Thoracic aorta (tissue), 2 donors: ENCODE measurements around the gene COA1. TPM values are rescaled to one million over a fixed set of nuclear protein-coding genes. Genes with fewer than 3 reads are reported as not detected.

Experiments used
- ATAC-seq: fragments of 150-250 bp; one replicate; pipeline ENCODE4 v1.8.0; 2017; ENCODE audit warnings: low read depth; ENCODE audit not compliant: insufficient number of reproducible peaks, low FRiP score
- DNase-seq: peaks from one replicate; pipeline ENCODE4 v3.0.0-alpha.2; 2020; ENCODE audit warnings: low spot score
- H3K27ac ChIP-seq, 2 donors: fragments of 200-600 bp; sonication (generic); 1 replicate in 1 of 2; 2 replicates in 1 of 2; pipeline ENCODE4 v1.5.1; 2016; ENCODE audit warnings: mild to moderate bottlenecking in 2 of 2, moderate library complexity in 2 of 2
- H3K27me3 ChIP-seq: fragments of 200-600 bp; sonication (generic); replicated peaks from 2 replicates; pipeline ENCODE4 v1.6.0; 2016; ENCODE audit warnings: mild to moderate bottlenecking; ENCODE audit not compliant: insufficient read depth
- H3K36me3 ChIP-seq: fragments of 200-600 bp; sonication (generic); one replicate; pipeline ENCODE4 v1.5.1; 2016
- H3K4me1 ChIP-seq, 2 donors: fragments of 200-600 bp; sonication (generic); 1 replicate in 1 of 2; 2 replicates in 1 of 2; pipeline versions ENCODE4 v1.5.1 to v1.6.0; 2016; ENCODE audit warnings: low read depth in 2 of 2, mild to moderate bottlenecking in 1 of 2; ENCODE audit not compliant: control insufficient read depth in 1 of 2
- H3K4me3 ChIP-seq: fragments of 200-600 bp; sonication (generic); 2 replicates; pipeline ENCODE4 v1.5.1; 2016; ENCODE audit warnings: mild to moderate bottlenecking
- H3K9me3 ChIP-seq: fragments of 200-600 bp; sonication (generic); 2 replicates; pipeline ENCODE4 v1.5.1; 2016
- CTCF ChIP-seq: fragments of 200-600 bp; sonication (generic); IDR thresholded peaks from one replicate; pipeline ENCODE4 v1.5.1; 2019; ENCODE audit warnings: antibody characterized with exemption
- total RNA-seq, 2 donors: library from RNA; depleted of rRNA; stranded (reverse); fragments of >200 nt; gene quantifications; one replicate each; pipeline versions ENCODE4 v1.1.0 to v1.2.3, GENCODE V29; 2016

The COA1 gene
- total RNA-seq, 2 donors from 2014 or later, result 39.9 to 77.4 TPM

- no peak for TF ChIP-seq CTCF
- H3K27ac ChIP-seq, result no peak overlapping the region
- DNase-seq (no peak), ATAC-seq (no peak)
- H3K36me3 ChIP-seq, result no peaks in the 10 kb centered on the region
- no peaks in the 10 kb centered on the region for H3K27me3 ChIP-seq
- no peak overlapping the region for H3K4me3 ChIP-seq
- H3K4me1 ChIP-seq, result no peaks in the 10 kb centered on the region
- H3K9me3 ChIP-seq, result no peaks in the 10 kb centered on the region
Observed at GRCh38 chr7:43750016-43750887, 20.9 kb upstream of the COA1 start.

GRCh38 chr7:43749383-43749940 lies 20.1 kb upstream of the COA1 start:
- no peak for TF ChIP-seq CTCF
- ATAC-seq, result no peak

GRCh38 chr7:43747328-43748105 lies 18.2 kb upstream of the COA1 start:
- Histone ChIP-seq H3K9me3 (no peaks in the 10 kb centered on the region), H3K4me3 (no peak overlapping the region), H3K4me1 (no peaks in the 10 kb centered on the region), H3K27me3 (no peaks in the 10 kb centered on the region), H3K36me3 (no peaks in the 10 kb centered on the region), H3K27ac (no peak overlapping the region)
- ATAC-seq (no peak), DNase-seq (no peak)
- no peak for TF ChIP-seq CTCF

More at GRCh38 chr7:43749383-43749940, 20.1 kb upstream of the COA1 start:
- no peaks in the 10 kb centered on the region for H3K9me3 ChIP-seq
- H3K4me1 ChIP-seq, result no peaks in the 10 kb centered on the region
- no peak overlapping the region for H3K4me3 ChIP-seq
- no peak for DNase-seq
- no peaks in the 10 kb centered on the region for H3K27me3 ChIP-seq
- no peaks in the 10 kb centered on the region for H3K36me3 ChIP-seq
- H3K27ac ChIP-seq, result no peak overlapping the region

DNA sequence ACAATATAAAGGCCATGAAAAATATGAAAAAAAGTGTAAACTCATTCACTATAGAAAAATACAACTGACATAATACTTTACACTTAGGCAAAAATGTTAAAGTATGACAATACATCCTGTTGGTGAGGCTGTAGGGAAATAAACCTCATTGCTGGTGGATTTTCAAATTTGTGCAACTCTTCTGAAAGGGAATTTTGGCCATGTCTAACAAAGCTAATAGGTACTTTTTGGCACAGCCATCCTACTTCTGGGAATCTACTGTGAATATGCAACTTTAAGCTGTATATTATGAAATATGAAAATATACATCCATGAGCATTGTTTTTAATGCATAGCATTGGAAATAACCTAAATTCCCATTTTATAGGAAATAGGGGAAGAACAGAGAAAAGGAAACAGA lies 13.4 kb upstream of the COA1 start:
- no peak for DNase-seq
- Histone ChIP-seq H3K4me1 (no peaks in the 10 kb centered on the region), H3K27me3 (no peaks in the 10 kb centered on the region), H3K36me3 (no peaks in the 10 kb centered on the region), H3K4me3 (no peak overlapping the region), H3K27ac (no peak overlapping the region), H3K9me3 (no peaks in the 10 kb centered on the region)
- no peak for TF ChIP-seq CTCF
- ATAC-seq, result no peak

DNA sequence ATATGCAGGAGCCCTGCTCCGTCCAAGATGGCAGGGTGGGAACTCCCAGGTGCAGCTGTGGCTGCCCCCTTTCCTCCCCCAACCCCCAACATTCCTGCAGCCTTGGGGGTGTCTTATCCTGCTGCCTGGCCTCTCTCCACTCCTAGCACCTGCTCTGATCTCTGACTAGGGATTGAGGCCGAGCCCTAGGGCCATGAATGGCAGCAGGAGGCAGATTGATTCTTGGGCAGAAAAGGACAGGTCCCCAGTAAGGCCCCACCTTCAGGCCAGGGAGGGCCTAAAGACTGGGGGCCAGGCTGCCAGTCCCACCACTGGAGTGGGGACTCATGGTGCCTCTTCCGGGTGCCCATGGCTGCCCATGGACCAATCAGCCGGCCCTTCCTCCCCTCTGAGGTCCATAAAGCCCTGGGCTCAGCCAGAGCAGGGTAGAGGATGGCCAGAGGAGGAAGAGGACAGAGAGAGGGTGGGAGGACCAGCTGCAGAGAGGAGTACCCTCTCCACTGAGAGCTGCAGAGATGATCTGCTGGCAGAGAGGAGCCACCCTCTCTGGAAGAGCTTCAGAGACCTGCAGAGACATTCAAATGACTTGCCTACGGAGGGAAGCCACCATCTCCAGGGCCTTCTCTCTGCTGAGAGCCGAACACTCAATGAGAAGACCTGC lies 8.3 kb upstream of the COA1 start:
- ATAC-seq (no peak), DNase-seq (no peak)
- Histone ChIP-seq H3K27ac (no peak overlapping the region), H3K9me3 (no peaks in the 10 kb centered on the region), H3K36me3 (no peaks in the 10 kb centered on the region), H3K27me3 (no peaks in the 10 kb centered on the region), H3K4me1 (no peaks in the 10 kb centered on the region), H3K4me3 (no peak overlapping the region)
- no peak for TF ChIP-seq CTCF
